Measurements from ENCODE around the gene SEMA5A. TPM values are rescaled to one million over a fixed set of nuclear protein-coding genes. Genes with fewer than 3 reads are reported as not detected.

The SEMA5A gene
- total and polyA plus RNA-seq, 7 donors: 0.24 to 3.9 (median 0.66) TPM

GRCh38 chr5:9474219-9475002 lies 71.5 kb downstream of the SEMA5A start:
- DNase-seq: no peak
- no peak overlapping the region for H3K4me3 ChIP-seq
- intact Hi-C loops (cut with DNase I): no loop called here
- TF ChIP-seq CTCF (IDR thresholded peaks at IDR 0.05): no peak
- H3K9me3 ChIP-seq: no peaks in the 10 kb centered on the region
- H3K36me3 ChIP-seq (ENCODE audit: insufficient read depth in 1 of 2, low read depth in 1 of 2): no peaks in the 10 kb centered on the region
- 61 to 65% (median 62%) methylated on average over 10 of the region's 10 CpGs for WGBS, 3 donors
- H3K27me3 ChIP-seq (ENCODE audit: insufficient read depth in 3 of 3, low read length in 2 of 3): no peaks in the 10 kb centered on the region
- no peak for ATAC-seq
- H3K27ac ChIP-seq: no peak overlapping the region
- no peaks in the 10 kb centered on the region for H3K4me1 ChIP-seq

- Histone ChIP-seq H3K4me3 (no peak overlapping the region), H3K27me3 (ENCODE audit: insufficient read depth in 3 of 3, low read length in 2 of 3) (no peaks in the 10 kb centered on the region), H3K27ac (no peak overlapping the region), H3K36me3 (ENCODE audit: insufficient read depth in 1 of 2, low read depth in 1 of 2) (no peaks in the 10 kb centered on the region), H3K9me3 (no peaks in the 10 kb centered on the region), H3K4me1 (no peaks in the 10 kb centered on the region)
- ATAC-seq (no peak), DNase-seq (no peak)
- intact Hi-C loops (cut with DNase I): no loop called here
- 32 to 48% (median 41%) methylated on average over 2 of the region's 2 CpGs for WGBS, 3 donors
- TF ChIP-seq CTCF (IDR thresholded peaks at IDR 0.05): no peak
Measured at GRCh38 chr5:9473624-9474023, 72.3 kb downstream of the SEMA5A start.

- DNase-seq (no peak), ATAC-seq (no peak)
Measured at GRCh38 chr5:9470410-9470809, 75.5 kb downstream of the SEMA5A start.

GRCh38 chr5:9468060-9468388 lies 77.9 kb downstream of the SEMA5A start:
- Histone ChIP-seq H3K4me3 (no peak overlapping the region), H3K27ac (no peak overlapping the region), H3K4me1 (no peaks in the 10 kb centered on the region), H3K36me3 (ENCODE audit: insufficient read depth in 1 of 2, low read depth in 1 of 2) (no peaks in the 10 kb centered on the region), H3K27me3 (ENCODE audit: insufficient read depth in 3 of 3, low read length in 2 of 3) (no peaks in the 10 kb centered on the region), H3K9me3 (no peaks in the 10 kb centered on the region)
- TF ChIP-seq CTCF (IDR thresholded peaks at IDR 0.05): no peak
- WGBS, 3 donors: 60 to 66% (median 60%) methylated on average over 4 of the region's 4 CpGs
- DNase-seq: no peak
- ATAC-seq: no peak
- intact Hi-C loops (cut with DNase I): no loop called here

More at GRCh38 chr5:9470410-9470809, 75.5 kb downstream of the SEMA5A start:
- intact Hi-C loops (cut with DNase I): no loop called here
- WGBS, 3 donors: 91 to 96% (median 92%) methylated on average over 1 of the region's 1 CpG
- Histone ChIP-seq H3K36me3 (ENCODE audit: insufficient read depth in 1 of 2, low read depth in 1 of 2) (no peaks in the 10 kb centered on the region), H3K9me3 (no peaks in the 10 kb centered on the region), H3K27ac (no peak overlapping the region), H3K27me3 (ENCODE audit: insufficient read depth in 3 of 3, low read length in 2 of 3) (no peaks in the 10 kb centered on the region), H3K4me1 (no peaks in the 10 kb centered on the region), H3K4me3 (no peak overlapping the region)
- no peak for TF ChIP-seq CTCF (IDR thresholded peaks at IDR 0.05)
